ENCODE measurements around the gene ATXN7. TPM values are rescaled to one million over a fixed set of nuclear protein-coding genes. Genes with fewer than 3 reads are reported as not detected.

ATXN7 gene
- total and polyA plus RNA-seq, 10 of the 15 experiments (the other 5 are each of a cell fraction or from before 2014, with no cell fraction given) = 0.83 to 24.6 (median 8.5) TPM

DNA sequence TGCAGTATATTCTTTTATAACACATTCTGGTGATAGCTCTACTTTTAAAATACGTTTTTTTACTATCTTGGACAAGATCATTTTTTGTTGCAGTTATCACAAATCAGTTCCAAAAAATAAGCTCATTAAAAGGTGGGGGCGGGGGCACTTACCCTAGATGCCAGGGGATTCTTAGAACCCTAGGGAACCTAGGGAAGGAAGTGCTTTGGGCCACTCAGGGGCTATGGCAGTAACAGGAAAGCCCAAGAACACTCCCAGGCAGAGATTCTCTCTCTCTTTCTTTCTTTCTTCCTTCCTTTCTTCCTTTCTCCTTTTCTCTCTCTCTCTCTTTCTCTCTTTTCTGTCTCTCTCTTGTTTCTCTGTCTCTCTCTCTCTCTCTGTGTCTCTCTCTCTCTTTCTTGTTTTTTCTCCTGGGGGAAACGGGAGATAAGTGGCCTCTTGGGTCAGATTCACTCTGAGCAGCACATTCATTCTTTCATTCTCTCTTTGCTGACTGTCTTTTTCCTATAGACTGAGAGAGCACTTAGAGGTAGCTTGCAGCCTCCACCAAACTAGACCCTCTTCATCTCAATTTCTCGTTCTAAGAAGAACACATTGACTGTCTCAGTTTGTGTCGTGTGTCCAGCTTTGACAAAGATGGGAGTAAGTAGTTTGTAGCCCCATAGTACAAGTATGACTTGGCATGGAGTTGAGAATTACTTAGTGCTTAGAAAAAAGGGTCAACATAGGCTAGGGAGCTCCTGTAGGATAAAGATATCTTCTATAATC, 31.9 kb downstream of the ATXN7 start:
- peaks cover 20% of the 10 kb centered on the region for H3K79me2 ChIP-seq (ENCODE audit: control insufficient read depth, insufficient read depth, low read length)

More for the DNA sequence above, 31.9 kb downstream of the ATXN7 start:
- Histone ChIP-seq H3K27ac (ENCODE audit: control insufficient read depth, insufficient read depth) (peak overlapping the region; percentile 54), H3K36me3 (ENCODE audit: control insufficient read depth in 2 of 2, insufficient read depth in 2 of 2, low read length in 1 of 2) (peaks cover 2 to 7% of the 10 kb centered on the region in 2 experiments), H3K27me3 (replicated peaks in 1 of 2; ENCODE audit: control insufficient read depth in 2 of 2, insufficient read depth in 2 of 2, low read length in 1 of 2) (no peaks in the 10 kb centered on the region), H3K4me3 (peak overlapping the region; percentile 31; the same call in 1 of the 2 replicates), H3K4me1 (ENCODE audit: control insufficient read depth, insufficient read depth, low read length) (peaks cover 11% of the 10 kb centered on the region; the same call in 1 of the 2 replicates), H3K9me3 (replicated peaks; ENCODE audit: control insufficient read depth, insufficient read depth, low read length) (no peaks in the 10 kb centered on the region), H3K9ac (ENCODE audit: control insufficient read depth, insufficient read depth, low read length) (no peak overlapping the region), H2AFZ (ENCODE audit: control insufficient read depth, low read depth, low read length) (no peak overlapping the region), H4K20me1 (ENCODE audit: control insufficient read depth, insufficient read depth) (no peaks in the 10 kb centered on the region), H3K4me2 (ENCODE audit: control insufficient read depth, insufficient read depth) (peak overlapping the region; percentile 50)
- CTCF ChIA-PET = interaction anchor here (1.0 to 1.5 kb wide), 6 partner anchors 9 to 128 kb away, joined by 3 to 4 read pairs (median 3); no protein-coding TSS in a partner anchor
- TF ChIP-seq FOXM1 (IDR thresholded peaks at IDR 0.05; ENCODE audit: low read depth, low read length) (no peak), RBBP5 (conservative IDR thresholded peaks at IDR 0.05) (no peak), SIN3A (IDR thresholded peaks at IDR 0.05; ENCODE audit: low read depth, low read length) (no peak), POLR2AphosphoS5 (IDR thresholded peaks at IDR 0.05; ENCODE audit: low read length) (no peak), HDAC2 (IDR thresholded peaks at IDR 0.05) (no peak), IKZF2 (IDR thresholded peaks at IDR 0.05) (no peak), ZNF207 (IDR thresholded peaks at IDR 0.05; ENCODE audit: borderline replicate concordance) (no peak), NBN (IDR thresholded peaks at IDR 0.05) (no peak), BACH1 (IDR thresholded peaks at IDR 0.05; ENCODE audit: borderline replicate concordance) (no peak), HDGF (IDR thresholded peaks at IDR 0.05) (no peak), GABPA (IDR thresholded peaks at IDR 0.05; ENCODE audit: low read depth) (no peak), STAT1 (conservative IDR thresholded peaks at IDR 0.05) (no peak)
- TF ChIP-seq, protein P1, sequence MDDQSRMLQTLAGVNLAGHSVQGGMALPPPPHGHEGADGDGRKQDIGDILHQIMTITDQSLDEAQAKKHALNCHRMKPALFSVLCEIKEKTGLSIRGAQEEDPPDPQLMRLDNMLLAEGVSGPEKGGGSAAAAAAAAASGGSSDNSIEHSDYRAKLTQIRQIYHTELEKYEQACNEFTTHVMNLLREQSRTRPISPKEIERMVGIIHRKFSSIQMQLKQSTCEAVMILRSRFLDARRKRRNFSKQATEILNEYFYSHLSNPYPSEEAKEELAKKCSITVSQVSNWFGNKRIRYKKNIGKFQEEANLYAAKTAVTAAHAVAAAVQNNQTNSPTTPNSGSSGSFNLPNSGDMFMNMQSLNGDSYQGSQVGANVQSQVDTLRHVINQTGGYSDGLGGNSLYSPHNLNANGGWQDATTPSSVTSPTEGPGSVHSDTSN (IDR thresholded peaks at IDR 0.05; ENCODE audit: insufficient replicate concordance, low read depth, low read length) = no peak
- TF ChIP-seq, protein P2, sequence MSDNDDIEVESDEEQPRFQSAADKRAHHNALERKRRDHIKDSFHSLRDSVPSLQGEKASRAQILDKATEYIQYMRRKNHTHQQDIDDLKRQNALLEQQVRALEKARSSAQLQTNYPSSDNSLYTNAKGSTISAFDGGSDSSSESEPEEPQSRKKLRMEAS (IDR thresholded peaks at IDR 0.05; ENCODE audit: low read depth, low read length) = no peak
- TF ChIP-seq, protein P3, sequence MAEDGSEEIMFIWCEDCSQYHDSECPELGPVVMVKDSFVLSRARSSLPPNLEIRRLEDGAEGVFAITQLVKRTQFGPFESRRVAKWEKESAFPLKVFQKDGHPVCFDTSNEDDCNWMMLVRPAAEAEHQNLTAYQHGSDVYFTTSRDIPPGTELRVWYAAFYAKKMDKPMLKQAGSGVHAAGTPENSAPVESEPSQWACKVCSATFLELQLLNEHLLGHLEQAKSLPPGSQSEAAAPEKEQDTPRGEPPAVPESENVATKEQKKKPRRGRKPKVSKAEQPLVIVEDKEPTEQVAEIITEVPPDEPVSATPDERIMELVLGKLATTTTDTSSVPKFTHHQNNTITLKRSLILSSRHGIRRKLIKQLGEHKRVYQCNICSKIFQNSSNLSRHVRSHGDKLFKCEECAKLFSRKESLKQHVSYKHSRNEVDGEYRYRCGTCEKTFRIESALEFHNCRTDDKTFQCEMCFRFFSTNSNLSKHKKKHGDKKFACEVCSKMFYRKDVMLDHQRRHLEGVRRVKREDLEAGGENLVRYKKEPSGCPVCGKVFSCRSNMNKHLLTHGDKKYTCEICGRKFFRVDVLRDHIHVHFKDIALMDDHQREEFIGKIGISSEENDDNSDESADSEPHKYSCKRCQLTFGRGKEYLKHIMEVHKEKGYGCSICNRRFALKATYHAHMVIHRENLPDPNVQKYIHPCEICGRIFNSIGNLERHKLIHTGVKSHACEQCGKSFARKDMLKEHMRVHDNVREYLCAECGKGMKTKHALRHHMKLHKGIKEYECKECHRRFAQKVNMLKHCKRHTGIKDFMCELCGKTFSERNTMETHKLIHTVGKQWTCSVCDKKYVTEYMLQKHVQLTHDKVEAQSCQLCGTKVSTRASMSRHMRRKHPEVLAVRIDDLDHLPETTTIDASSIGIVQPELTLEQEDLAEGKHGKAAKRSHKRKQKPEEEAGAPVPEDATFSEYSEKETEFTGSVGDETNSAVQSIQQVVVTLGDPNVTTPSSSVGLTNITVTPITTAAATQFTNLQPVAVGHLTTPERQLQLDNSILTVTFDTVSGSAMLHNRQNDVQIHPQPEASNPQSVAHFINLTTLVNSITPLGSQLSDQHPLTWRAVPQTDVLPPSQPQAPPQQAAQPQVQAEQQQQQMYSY (CRISPR knock-in tag; IDR thresholded peaks at IDR 0.05) = no peak
- no TSS peak for BruUV-seq (replicated peaks)
- POLR2A ChIA-PET = interaction anchor here (0.8 to 1.9 kb wide), 2 partner anchors 11 to 22 kb away, joined by 3 to 7 read pairs; no protein-coding TSS in a partner anchor
- in situ Hi-C loops (cut with MboI) = no loop called here
- FAIRE-seq = peak; percentile 31
- ATAC-seq = peak; percentile 45
- no peak for DNase-seq (ENCODE audit: low read depth, low spot score)
- SMC1A ChIA-PET (ENCODE audit: uncharacterized antibody, unreplicated experiment) = interaction anchor here (1.1 to 2.3 kb wide), 8 partner anchors 12 to 42 kb away, joined by 3 to 9 read pairs (median 4); no protein-coding TSS in a partner anchor
- RAD21 ChIA-PET (ENCODE audit: unreplicated experiment) = interaction anchor here (1.1 to 1.3 kb wide), 2 partner anchors 20 to 77 kb away, joined by 3 to 4 read pairs; partner anchors contain the start of gene C3orf49
- intact Hi-C loops (cut with micrococcal nuclease; ENCODE audit: unreplicated experiment) = no loop called here
- WGBS (ENCODE audit: insufficient coverage, insufficient replicate concordance, low lambda C conversion rate, missing lambda C conversion rate) = 22% methylated on average over 5 of the region's 5 CpGs

Data from GM12878 (cell line).